GM18502 (cell line): ENCODE measurements around the gene TMEM52B.

ENCODE experiments used
- ATAC-seq: cut with Tn5 transposase; IDR thresholded peaks from one replicate; pipeline ENCODE4 v1.9.1; 2021; ENCODE audit warnings: mild to moderate bottlenecking; ENCODE audit not compliant: unreplicated experiment, poor library complexity

Gene TMEM52B

GRCh38 chr12:10235761-10236631 is 57.2 kb downstream of the TMEM52B start:
- no peak for ATAC-seq

- ATAC-seq = no peak
These were observed 57.9 kb downstream of the TMEM52B start for GRCh38 chr12:10236720-10237119.

GRCh38 chr12:10238526-10238925 is 59.7 kb downstream of the TMEM52B start:
- ATAC-seq = no peak

- ATAC-seq = no peak
These were observed 62.5 kb downstream of the TMEM52B start for GRCh38 chr12:10241290-10241689.
